Tibial nerve (tissue), 4 donors: ENCODE data around the gene UBR4. TPM values are rescaled to one million over a fixed set of nuclear protein-coding genes. Genes with fewer than 3 reads are reported as not detected.

Source experiments
- DNase-seq, 2 donors: peaks; one replicate each; pipeline ENCODE4 v3.0.0-alpha.2; 2019; ENCODE audit warnings: low spot score in 2 of 2
- H3K27ac ChIP-seq, 4 donors: fragments of 200-600 bp; sonication (generic) in 3 of 4; one replicate each; pipeline ENCODE4 v1.5.1; 2017 to 2019; ENCODE audit warnings: mild to moderate bottlenecking in 1 of 4
- H3K27me3 ChIP-seq, 2 donors: fragments of 200-600 bp; sonication (generic) in 1 of 2; one replicate each; pipeline versions ENCODE4 v1.5.1 to v1.6.0; 2017 to 2019
- H3K36me3 ChIP-seq, 3 donors: fragments of 200-600 bp; sonication (generic); one replicate each; pipeline ENCODE4 v1.5.1; 2018 to 2019
- H3K4me1 ChIP-seq, 4 donors: fragments of 200-600 bp; sonication (generic) in 3 of 4; one replicate each; pipeline ENCODE4 v1.5.1; 2017 to 2019
- H3K4me3 ChIP-seq, 4 donors: fragments of 200-600 bp; sonication (generic) in 3 of 4; one replicate each; pipeline ENCODE4 v1.5.1; 2017 to 2019; ENCODE audit warnings: mild to moderate bottlenecking in 1 of 4, moderate library complexity in 1 of 4
- H3K9me3 ChIP-seq, 4 donors: fragments of 200-600 bp; sonication (generic) in 3 of 4; one replicate each; pipeline ENCODE4 v1.5.1; 2017 to 2019
- EP300 ChIP-seq, 2 donors: sonication (generic); formaldehyde crosslinking; IDR thresholded peaks; one replicate each; pipeline ENCODE4 v1.6.1; 2017; ENCODE audit warnings: antibody characterized with exemption in 2 of 2, mild to moderate bottlenecking in 1 of 2
- POLR2A ChIP-seq, 2 donors: fragments of 450-650 bp; IDR thresholded peaks; one replicate each; pipeline ENCODE4 v1.6.1; 2017; ENCODE audit warnings: antibody characterized with exemption in 2 of 2, mild to moderate bottlenecking in 2 of 2, moderate library complexity in 2 of 2
- WGBS, 2 donors: methylation state at CpG; one replicate each; pipeline ENCODE4 v1.1.5; 2018; 5-methylcytosine and 5-hydroxymethylcytosine counted together
- total RNA-seq, 4 donors: library from RNA; depleted of rRNA; stranded (reverse); fragments of >200 nt; gene quantifications; one replicate each; pipeline ENCODE4 v1.1.0, GENCODE V29; 2016
- TF ChIP-seq, protein P1 (sequence below), 5 experiments: fragments of 200-600 bp in 3 of 5; fragments of 450-650 bp in 2 of 5; sonication (generic) in 3 of 5; IDR thresholded peaks; one replicate each; pipeline ENCODE4 v1.5.1; 2016 to 2019; ENCODE audit warnings: antibody characterized with exemption in 5 of 5, mild to moderate bottlenecking in 3 of 5, moderate library complexity in 2 of 5

The UBR4 gene
- total RNA-seq, 4 donors from 2014 or later, result 107 to 190 (median 142) TPM

DNA sequence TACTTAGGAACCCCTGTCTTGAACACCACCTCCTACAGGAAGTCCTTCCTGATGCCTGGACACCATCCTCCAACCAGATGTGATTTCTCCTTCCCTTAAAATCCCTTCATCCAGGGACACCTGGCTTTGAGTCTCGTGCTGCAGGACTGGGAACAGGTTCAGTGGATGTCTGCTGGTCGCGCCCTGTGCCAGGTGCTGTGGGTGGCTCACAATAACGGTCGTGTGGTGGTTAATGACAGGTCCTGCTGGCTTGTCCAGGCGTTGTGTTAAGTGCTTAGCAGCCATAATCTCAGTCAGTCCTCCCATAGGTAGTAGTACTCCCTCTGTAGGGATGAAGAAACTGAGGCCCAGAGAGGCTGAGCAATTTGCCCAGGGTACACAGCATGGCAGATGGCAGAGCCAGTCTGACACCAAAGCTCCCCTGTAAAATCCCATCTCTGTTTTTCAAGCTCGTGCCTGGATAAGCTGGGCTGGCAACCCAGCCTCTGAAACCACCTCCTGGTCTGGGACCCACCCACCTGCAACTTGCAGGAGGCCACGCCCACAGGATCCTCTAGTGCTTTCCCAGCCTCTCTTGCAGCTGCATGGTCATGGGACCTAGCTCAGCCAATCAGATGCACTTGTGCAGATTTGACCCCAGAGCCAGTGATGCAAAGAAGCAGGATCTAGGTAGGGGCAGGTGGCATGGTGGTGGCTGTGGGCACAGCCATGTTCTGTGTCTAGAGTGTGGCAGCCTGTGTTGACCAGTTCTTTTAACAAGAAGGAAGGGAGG lies 147.6 kb downstream of the UBR4 start:
- no peak for TF ChIP-seq EP300 (IDR thresholded peaks at IDR 0.05)
- no peak for TF ChIP-seq POLR2A (IDR thresholded peaks at IDR 0.05)
- TF ChIP-seq, protein P1, sequence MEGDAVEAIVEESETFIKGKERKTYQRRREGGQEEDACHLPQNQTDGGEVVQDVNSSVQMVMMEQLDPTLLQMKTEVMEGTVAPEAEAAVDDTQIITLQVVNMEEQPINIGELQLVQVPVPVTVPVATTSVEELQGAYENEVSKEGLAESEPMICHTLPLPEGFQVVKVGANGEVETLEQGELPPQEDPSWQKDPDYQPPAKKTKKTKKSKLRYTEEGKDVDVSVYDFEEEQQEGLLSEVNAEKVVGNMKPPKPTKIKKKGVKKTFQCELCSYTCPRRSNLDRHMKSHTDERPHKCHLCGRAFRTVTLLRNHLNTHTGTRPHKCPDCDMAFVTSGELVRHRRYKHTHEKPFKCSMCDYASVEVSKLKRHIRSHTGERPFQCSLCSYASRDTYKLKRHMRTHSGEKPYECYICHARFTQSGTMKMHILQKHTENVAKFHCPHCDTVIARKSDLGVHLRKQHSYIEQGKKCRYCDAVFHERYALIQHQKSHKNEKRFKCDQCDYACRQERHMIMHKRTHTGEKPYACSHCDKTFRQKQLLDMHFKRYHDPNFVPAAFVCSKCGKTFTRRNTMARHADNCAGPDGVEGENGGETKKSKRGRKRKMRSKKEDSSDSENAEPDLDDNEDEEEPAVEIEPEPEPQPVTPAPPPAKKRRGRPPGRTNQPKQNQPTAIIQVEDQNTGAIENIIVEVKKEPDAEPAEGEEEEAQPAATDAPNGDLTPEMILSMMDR (IDR thresholded peaks at IDR 0.05), result no peak
- H3K9me3 ChIP-seq, result no peaks in the 10 kb centered on the region
- no peak overlapping the region for H3K27ac ChIP-seq
- no peak for DNase-seq
- peaks cover 0 to 22% of the 10 kb centered on the region in 2 donors for H3K27me3 ChIP-seq
- peaks cover 0 to 11% (median 3%) of the 10 kb centered on the region in 4 donors for H3K4me1 ChIP-seq
- H3K4me3 ChIP-seq, result no peak overlapping the region
- H3K36me3 ChIP-seq, result no peaks in the 10 kb centered on the region
- WGBS, 2 donors, result 73 to 85% methylated on average over 6 to 8 of the region's 8 CpGs

DNA sequence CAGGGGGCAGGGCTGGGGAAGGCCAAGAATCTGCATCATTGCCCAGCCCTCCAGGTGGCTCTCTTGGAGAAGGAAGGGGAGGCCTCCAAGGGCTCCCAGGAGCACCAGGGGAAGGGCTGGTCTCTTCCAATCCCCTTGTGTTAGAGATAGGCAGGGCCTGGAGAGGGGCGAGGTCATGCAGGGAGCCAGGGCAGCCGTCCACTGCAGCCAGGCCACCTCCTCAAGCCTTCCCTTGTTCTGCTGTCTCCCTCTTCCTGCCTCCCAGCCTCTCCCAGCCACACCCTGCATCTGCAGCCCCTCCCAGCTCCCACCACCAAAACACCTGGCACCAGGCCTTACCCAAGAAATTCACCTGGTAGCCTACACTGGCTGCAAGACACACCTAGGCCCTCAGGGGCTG lies 148.3 kb downstream of the UBR4 start:
- H3K4me1 ChIP-seq, result peaks cover 0 to 6% (median 0%) of the 10 kb centered on the region in 4 donors
- TF ChIP-seq, protein P1 (IDR thresholded peaks at IDR 0.05), result no peak
- no peak for TF ChIP-seq EP300 (IDR thresholded peaks at IDR 0.05)
- no peak for TF ChIP-seq POLR2A (IDR thresholded peaks at IDR 0.05)
- 69 to 81% methylated on average over 2 of the region's 2 CpGs for WGBS, 2 donors
- H3K27me3 ChIP-seq, result peaks cover 0 to 19% of the 10 kb centered on the region in 2 donors
- H3K36me3 ChIP-seq, result no peaks in the 10 kb centered on the region
- H3K27ac ChIP-seq, result no peak overlapping the region
- no peaks in the 10 kb centered on the region for H3K9me3 ChIP-seq
- no peak overlapping the region for H3K4me3 ChIP-seq
- DNase-seq, result no peak

DNA sequence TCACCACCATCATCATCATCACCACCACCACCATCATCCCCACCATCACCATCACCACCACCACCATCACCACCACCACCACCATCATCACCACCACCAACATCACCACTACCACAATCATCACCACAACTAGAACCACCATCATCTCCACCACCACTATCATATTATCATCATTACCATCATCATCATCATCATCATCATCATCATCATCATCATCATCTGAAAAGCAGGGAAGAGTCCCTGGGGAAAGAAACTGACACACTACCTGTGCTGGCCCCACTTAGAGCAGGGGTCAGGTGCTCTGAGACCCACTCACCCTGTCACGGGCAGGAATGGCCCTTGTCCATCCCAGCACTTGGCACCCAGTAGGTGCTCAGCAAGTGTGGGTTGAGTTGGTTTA lies 148.7 kb downstream of the UBR4 start:
- TF ChIP-seq, protein P1 (IDR thresholded peaks at IDR 0.05), result no peak
- no peak for TF ChIP-seq POLR2A (IDR thresholded peaks at IDR 0.05)
- TF ChIP-seq EP300 (IDR thresholded peaks at IDR 0.05), result no peak
- Histone ChIP-seq H3K27me3 (peaks cover 0 to 19% of the 10 kb centered on the region in 2 donors), H3K27ac (no peak overlapping the region), H3K9me3 (no peaks in the 10 kb centered on the region), H3K4me3 (no peak overlapping the region), H3K4me1 (peaks cover 0 to 1% (median 0%) of the 10 kb centered on the region in 4 donors), H3K36me3 (no peaks in the 10 kb centered on the region)
- no peak for DNase-seq
- WGBS, 2 donors, result 85 to 100% methylated on average over 1 of the region's 1 CpG

DNA sequence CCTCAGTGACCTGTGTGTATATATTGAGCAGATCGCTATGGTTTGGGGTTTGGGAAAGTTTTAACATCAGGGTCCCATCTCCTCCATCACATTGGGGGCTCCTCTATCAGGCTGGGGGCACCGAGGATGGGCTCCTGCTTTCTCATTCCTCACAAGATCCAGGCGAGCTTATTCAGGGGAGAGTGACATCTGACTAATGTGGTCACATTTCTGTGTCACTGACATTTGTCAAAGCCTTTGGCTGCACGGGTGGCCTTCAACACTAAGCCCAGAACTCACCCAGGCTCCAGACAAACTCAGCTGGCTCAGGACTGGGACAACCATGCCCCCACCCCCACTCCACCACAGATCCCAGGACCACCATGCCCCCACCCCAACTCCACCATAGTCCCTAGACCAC lies 150.3 kb downstream of the UBR4 start:
- WGBS, 2 donors, result 50 to 56% methylated on average over 3 to 4 of the region's 4 CpGs
- Histone ChIP-seq H3K36me3 (no peaks in the 10 kb centered on the region), H3K4me1 (no peaks in the 10 kb centered on the region), H3K4me3 (no peak overlapping the region), H3K9me3 (no peaks in the 10 kb centered on the region), H3K27ac (no peak overlapping the region), H3K27me3 (peaks cover 0 to 24% of the 10 kb centered on the region in 2 donors)
- TF ChIP-seq POLR2A (IDR thresholded peaks at IDR 0.05), result no peak
- TF ChIP-seq EP300 (IDR thresholded peaks at IDR 0.05), result no peak
- TF ChIP-seq, protein P1 (IDR thresholded peaks at IDR 0.05), result no peak
- DNase-seq, result no peak

DNA sequence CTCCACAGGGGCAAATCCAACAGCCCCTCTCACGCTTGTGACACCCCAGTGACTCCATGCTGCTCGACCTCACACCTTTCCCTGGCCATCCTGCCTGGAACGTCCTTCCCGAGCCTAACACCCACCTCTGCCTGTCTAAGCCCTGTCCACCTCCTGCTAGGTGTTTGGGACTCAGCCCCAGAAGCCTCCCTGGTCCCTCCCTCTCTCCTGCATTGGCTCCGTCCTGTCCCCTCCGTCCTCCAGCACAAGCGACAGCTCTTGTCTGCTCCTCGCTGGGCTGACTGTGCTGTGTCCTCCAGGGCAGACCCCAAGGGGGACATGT lies 151.6 kb downstream of the UBR4 start:
- Histone ChIP-seq H3K27ac (no peak overlapping the region), H3K9me3 (no peaks in the 10 kb centered on the region), H3K36me3 (no peaks in the 10 kb centered on the region), H3K4me3 (no peak overlapping the region), H3K4me1 (no peaks in the 10 kb centered on the region), H3K27me3 (peaks cover 0 to 37% of the 10 kb centered on the region in 2 donors)
- WGBS, 2 donors, result 36 to 57% methylated on average over 8 of the region's 8 CpGs
- TF ChIP-seq, protein P1 (IDR thresholded peaks at IDR 0.05), result no peak
- TF ChIP-seq POLR2A (IDR thresholded peaks at IDR 0.05) (no peak), EP300 (IDR thresholded peaks at IDR 0.05) (no peak)
- DNase-seq, result no peak
